Measurements from ENCODE around the gene ZCCHC24. TPM values are rescaled to one million over a fixed set of nuclear protein-coding genes. Genes with fewer than 3 reads are reported as not detected.

Gene ZCCHC24
- total and polyA plus RNA-seq, 4 donors: 7.8 to 23.9 (median 14.8) TPM

DNA sequence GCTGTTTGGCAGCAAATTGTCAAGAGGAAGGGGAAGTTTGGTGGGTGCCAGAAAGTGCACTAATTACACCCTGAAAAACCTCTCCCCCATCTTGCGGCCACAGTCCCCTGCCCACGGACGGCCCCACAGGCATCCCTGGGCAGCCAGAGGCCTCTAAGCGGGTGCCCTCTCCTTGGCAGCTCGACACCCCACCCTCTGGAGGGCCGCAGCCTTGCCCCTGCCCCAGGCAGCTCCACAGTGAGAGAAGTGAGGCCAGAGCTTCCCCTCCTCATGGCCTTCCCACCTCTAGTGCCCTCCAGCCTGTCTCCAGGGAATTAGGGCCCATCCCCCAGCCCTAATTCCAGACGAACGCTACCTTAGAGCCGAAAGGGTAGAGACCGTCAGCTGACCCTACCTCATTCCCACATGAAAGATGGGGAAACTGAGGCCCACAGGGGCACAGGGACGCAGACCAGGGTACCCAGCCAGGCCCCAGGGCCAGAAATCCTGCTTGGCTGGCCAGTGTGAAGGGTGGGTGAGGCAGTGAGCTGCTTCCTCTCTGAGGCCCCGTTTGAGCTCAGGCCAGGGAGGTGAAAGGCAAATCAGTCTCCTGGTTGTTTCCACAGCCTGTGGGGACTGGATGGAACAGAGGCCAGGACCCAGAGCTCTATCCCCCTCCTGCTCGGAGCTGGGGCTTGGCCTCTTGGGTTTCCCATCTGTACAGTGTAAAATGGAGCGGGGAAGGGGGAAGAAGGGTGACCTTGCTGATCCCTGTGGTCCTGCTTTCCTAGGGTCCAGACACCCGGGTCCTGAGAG lies 10.0 kb downstream of the ZCCHC24 start:
- TF ChIP-seq, protein P1, sequence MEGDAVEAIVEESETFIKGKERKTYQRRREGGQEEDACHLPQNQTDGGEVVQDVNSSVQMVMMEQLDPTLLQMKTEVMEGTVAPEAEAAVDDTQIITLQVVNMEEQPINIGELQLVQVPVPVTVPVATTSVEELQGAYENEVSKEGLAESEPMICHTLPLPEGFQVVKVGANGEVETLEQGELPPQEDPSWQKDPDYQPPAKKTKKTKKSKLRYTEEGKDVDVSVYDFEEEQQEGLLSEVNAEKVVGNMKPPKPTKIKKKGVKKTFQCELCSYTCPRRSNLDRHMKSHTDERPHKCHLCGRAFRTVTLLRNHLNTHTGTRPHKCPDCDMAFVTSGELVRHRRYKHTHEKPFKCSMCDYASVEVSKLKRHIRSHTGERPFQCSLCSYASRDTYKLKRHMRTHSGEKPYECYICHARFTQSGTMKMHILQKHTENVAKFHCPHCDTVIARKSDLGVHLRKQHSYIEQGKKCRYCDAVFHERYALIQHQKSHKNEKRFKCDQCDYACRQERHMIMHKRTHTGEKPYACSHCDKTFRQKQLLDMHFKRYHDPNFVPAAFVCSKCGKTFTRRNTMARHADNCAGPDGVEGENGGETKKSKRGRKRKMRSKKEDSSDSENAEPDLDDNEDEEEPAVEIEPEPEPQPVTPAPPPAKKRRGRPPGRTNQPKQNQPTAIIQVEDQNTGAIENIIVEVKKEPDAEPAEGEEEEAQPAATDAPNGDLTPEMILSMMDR (IDR thresholded peaks at IDR 0.05; ENCODE audit: low read depth, low read length, missing input control): no peak
- no peak for TF ChIP-seq RAD21 (IDR thresholded peaks at IDR 0.05)
- TF ChIP-seq, protein P2, sequence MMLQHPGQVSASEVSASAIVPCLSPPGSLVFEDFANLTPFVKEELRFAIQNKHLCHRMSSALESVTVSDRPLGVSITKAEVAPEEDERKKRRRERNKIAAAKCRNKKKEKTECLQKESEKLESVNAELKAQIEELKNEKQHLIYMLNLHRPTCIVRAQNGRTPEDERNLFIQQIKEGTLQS (IDR thresholded peaks at IDR 0.05): no peak
- no peak for TF ChIP-seq FOXA2 (IDR thresholded peaks at IDR 0.05)
- TF ChIP-seq NR2F2 (IDR thresholded peaks at IDR 0.05): no peak
- TF ChIP-seq GABPA (IDR thresholded peaks at IDR 0.05 in 1 of 2, conservative IDR thresholded peaks at IDR 0.05 in 1 of 2): no peak
- TF ChIP-seq RXRA (IDR thresholded peaks at IDR 0.05): no peak
- peaks cover 1 to 20% (median 10%) of the 10 kb centered on the region in 4 donors for H3K36me3 ChIP-seq (ENCODE audit: control insufficient read depth in 4 of 4, insufficient read depth in 3 of 4, low read depth in 1 of 4, low read length in 3 of 4)
- H3K4me3 ChIP-seq (ENCODE audit: low read depth in 1 of 3, low read length in 3 of 3): no peak overlapping the region
- no peaks in the 10 kb centered on the region for H3K27me3 ChIP-seq (ENCODE audit: control insufficient read depth in 4 of 4, insufficient read depth in 4 of 4, low read length in 3 of 4)
- no peak overlapping the region for H3K9ac ChIP-seq (ENCODE audit: low read depth in 1 of 2, low read length in 2 of 2)
- H3K27ac ChIP-seq (ENCODE audit: low read depth in 1 of 2, low read length in 2 of 2): peak overlapping the region; percentile 72 to 84
- 72% methylated on average over 15 of the region's 15 CpGs for WGBS
- DNase-seq (ENCODE audit: low spot score): no peak
- H3K9me3 ChIP-seq (ENCODE audit: control insufficient read depth in 4 of 4, low read length in 3 of 4): no peaks in the 10 kb centered on the region
- peaks cover 4 to 53% (median 32%) of the 10 kb centered on the region in 4 donors for H3K4me1 ChIP-seq (ENCODE audit: control insufficient read depth in 4 of 4, insufficient read depth in 4 of 4, low read length in 3 of 4)

GRCh38 chr10:79434821-79435251 lies 10.6 kb downstream of the ZCCHC24 start:
- no peak for DNase-seq (ENCODE audit: low spot score)
- WGBS: 77% methylated on average over 7 of the region's 7 CpGs
- H3K27ac ChIP-seq (ENCODE audit: low read depth in 1 of 2, low read length in 2 of 2): peak overlapping the region; percentile 39 to 84
- no peak for TF ChIP-seq RAD21 (IDR thresholded peaks at IDR 0.05)
- TF ChIP-seq, protein P3, sequence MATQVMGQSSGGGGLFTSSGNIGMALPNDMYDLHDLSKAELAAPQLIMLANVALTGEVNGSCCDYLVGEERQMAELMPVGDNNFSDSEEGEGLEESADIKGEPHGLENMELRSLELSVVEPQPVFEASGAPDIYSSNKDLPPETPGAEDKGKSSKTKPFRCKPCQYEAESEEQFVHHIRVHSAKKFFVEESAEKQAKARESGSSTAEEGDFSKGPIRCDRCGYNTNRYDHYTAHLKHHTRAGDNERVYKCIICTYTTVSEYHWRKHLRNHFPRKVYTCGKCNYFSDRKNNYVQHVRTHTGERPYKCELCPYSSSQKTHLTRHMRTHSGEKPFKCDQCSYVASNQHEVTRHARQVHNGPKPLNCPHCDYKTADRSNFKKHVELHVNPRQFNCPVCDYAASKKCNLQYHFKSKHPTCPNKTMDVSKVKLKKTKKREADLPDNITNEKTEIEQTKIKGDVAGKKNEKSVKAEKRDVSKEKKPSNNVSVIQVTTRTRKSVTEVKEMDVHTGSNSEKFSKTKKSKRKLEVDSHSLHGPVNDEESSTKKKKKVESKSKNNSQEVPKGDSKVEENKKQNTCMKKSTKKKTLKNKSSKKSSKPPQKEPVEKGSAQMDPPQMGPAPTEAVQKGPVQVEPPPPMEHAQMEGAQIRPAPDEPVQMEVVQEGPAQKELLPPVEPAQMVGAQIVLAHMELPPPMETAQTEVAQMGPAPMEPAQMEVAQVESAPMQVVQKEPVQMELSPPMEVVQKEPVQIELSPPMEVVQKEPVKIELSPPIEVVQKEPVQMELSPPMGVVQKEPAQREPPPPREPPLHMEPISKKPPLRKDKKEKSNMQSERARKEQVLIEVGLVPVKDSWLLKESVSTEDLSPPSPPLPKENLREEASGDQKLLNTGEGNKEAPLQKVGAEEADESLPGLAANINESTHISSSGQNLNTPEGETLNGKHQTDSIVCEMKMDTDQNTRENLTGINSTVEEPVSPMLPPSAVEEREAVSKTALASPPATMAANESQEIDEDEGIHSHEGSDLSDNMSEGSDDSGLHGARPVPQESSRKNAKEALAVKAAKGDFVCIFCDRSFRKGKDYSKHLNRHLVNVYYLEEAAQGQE (IDR thresholded peaks at IDR 0.05): no peak
- no peak for TF ChIP-seq FOXA1 (IDR thresholded peaks at IDR 0.05)
- TF ChIP-seq SP1 (IDR thresholded peaks at IDR 0.05): no peak
- TF ChIP-seq RXRA (IDR thresholded peaks at IDR 0.05): no peak
- TF ChIP-seq, protein P2 (IDR thresholded peaks at IDR 0.05): no peak
- no peak for TF ChIP-seq GABPA (IDR thresholded peaks at IDR 0.05 in 1 of 2, conservative IDR thresholded peaks at IDR 0.05 in 1 of 2)
- no peak for TF ChIP-seq YY1 (IDR thresholded peaks at IDR 0.05)
- no peak for TF ChIP-seq TAF1 (conservative IDR thresholded peaks at IDR 0.05)
- TF ChIP-seq HNF4A (conservative IDR thresholded peaks at IDR 0.05): no peak
- TF ChIP-seq HNF4G (IDR thresholded peaks at IDR 0.05): no peak
- H3K9ac ChIP-seq (ENCODE audit: low read depth in 1 of 2, low read length in 2 of 2): no peak overlapping the region
- no peak overlapping the region for H3K4me3 ChIP-seq (ENCODE audit: low read depth in 1 of 3, low read length in 3 of 3)
- peaks cover 4 to 46% (median 25%) of the 10 kb centered on the region in 4 donors for H3K4me1 ChIP-seq (ENCODE audit: control insufficient read depth in 4 of 4, insufficient read depth in 4 of 4, low read length in 3 of 4)
- H3K9me3 ChIP-seq (ENCODE audit: control insufficient read depth in 4 of 4, low read length in 3 of 4): no peaks in the 10 kb centered on the region
- H3K27me3 ChIP-seq (ENCODE audit: control insufficient read depth in 4 of 4, insufficient read depth in 4 of 4, low read length in 3 of 4): no peaks in the 10 kb centered on the region
- H3K36me3 ChIP-seq (ENCODE audit: control insufficient read depth in 4 of 4, insufficient read depth in 3 of 4, low read depth in 1 of 4, low read length in 3 of 4): peaks cover 1 to 26% (median 14%) of the 10 kb centered on the region in 4 donors

All from liver (tissue), 9 donors.